HCT116 (cell line): ENCODE measurements around the gene SYF2. TPM values are rescaled to one million over a fixed set of nuclear protein-coding genes. Genes with fewer than 3 reads are reported as not detected.

Source experiments
- ATAC-seq: fragments of 200-7000 bp; cut with Tn5 transposase; 2 replicates; pipeline ENCODE4 v1.9.1; 2020; ENCODE audit warnings: mild to moderate bottlenecking, moderate library complexity
- BruUV-seq: library from RNA; stranded (reverse); fragments of 400-500 nt; replicated peaks from 2 replicates; lab custom pipeline; 2021; lab: Mats Ljungman, UMichigan
- CTCF ChIA-PET: fragments of 300-600 bp; sonication (Branson Sonifier 250); formaldehyde crosslinking; loops from one replicate; lab custom pipeline; 2021; ENCODE audit warnings: antibody characterized with exemption; lab: Charles Lee
- POLR2A ChIA-PET: fragments of 300-600, 350-600 bp; sonication (Branson Sonifier 250); formaldehyde crosslinking; loops from one replicate; lab custom pipeline; 2021; ENCODE audit warnings: antibody characterized with exemption; lab: Charles Lee
- RAD21 ChIA-PET, 2 experiments: fragments of 300-600 bp; sonication (Branson Sonifier 250); formaldehyde crosslinking; loops; one replicate each; lab custom pipeline; 2023; ENCODE audit warnings: low total read pairs in 2 of 2; ENCODE audit not compliant: uncharacterized antibody in 2 of 2, unreplicated experiment in 2 of 2, low non-redundant PET in 1 of 2; lab: Charles Lee
- DNase-seq: peaks from one replicate; pipeline ENCODE4 v3.0.0-alpha.2; 2010; ENCODE audit warnings: low read depth, low spot score
- H2AFZ ChIP-seq: fragments of 200-600 bp; shearing (Covaris generic), sonication (generic); 2 replicates; pipeline ENCODE4 v1.6.1; 2017; ENCODE audit warnings: low read depth, mixed run types, mixed read lengths, antibody characterized with exemption, low read length; ENCODE audit not compliant: poor library complexity, severe bottlenecking
- H3K27ac ChIP-seq: 2 replicates; pipeline ENCODE4 v1.5.1; 2012; ENCODE audit warnings: low read depth, low read length
- H3K27me3 ChIP-seq: fragments of 200-600 bp; sonication (generic); 2 replicates; pipeline ENCODE4 v1.6.1; 2016; ENCODE audit warnings: mixed run types, low read length, mixed read lengths; ENCODE audit not compliant: insufficient read depth
- H3K36me3 ChIP-seq, 2 experiments: fragments of 200-500 bp in 1 of 2; fragments of 200-600 bp in 1 of 2; sonication (Bioruptor generic) in 1 of 2; sonication (generic) in 1 of 2; 2 replicates each; pipeline versions ENCODE4 v1.5.1 to v1.6.1; 2014 to 2016; ENCODE audit warnings: low read length in 2 of 2, inconsistent platforms in 1 of 2, mixed read lengths in 1 of 2, mixed run types in 1 of 2; ENCODE audit not compliant: insufficient read depth in 2 of 2, control insufficient read depth in 1 of 2
- H3K4me1 ChIP-seq, 2 experiments: fragments of 200-600 bp in 1 of 2; sonication (generic) in 1 of 2; 2 replicates each; pipeline versions ENCODE4 v1.5.1 to v1.6.1; 2012 to 2017; ENCODE audit warnings: low read length in 2 of 2, inconsistent platforms in 1 of 2, mild to moderate bottlenecking in 1 of 2, mixed read lengths in 1 of 2, mixed run types in 1 of 2, moderate library complexity in 1 of 2; ENCODE audit not compliant: insufficient read depth in 2 of 2, control insufficient read depth in 1 of 2
- H3K4me2 ChIP-seq: fragments of 200-600 bp; sonication (generic); 2 replicates; pipeline ENCODE4 v1.6.1; 2017; ENCODE audit warnings: mixed run types, low read length, mixed read lengths
- H3K4me3 ChIP-seq, 2 experiments: fragments of 200-600 bp in 1 of 2; sonication (generic) in 1 of 2; replicated peaks in 1 of 2; 2 replicates each; pipeline ENCODE4 v1.5.1; 2011 to 2016; ENCODE audit warnings: low read length in 2 of 2, control low read depth in 1 of 2, low read depth in 1 of 2, mild to moderate bottlenecking in 1 of 2, mixed read lengths in 1 of 2, mixed run types in 1 of 2
- H3K79me2 ChIP-seq: fragments of 200-600 bp; sonication (generic); 2 replicates; pipeline ENCODE4 v1.6.1; 2017; ENCODE audit warnings: mild to moderate bottlenecking, mixed run types, low read length, moderate library complexity, mixed read lengths; ENCODE audit not compliant: insufficient read depth
- H3K9ac ChIP-seq: fragments of 200-600 bp; sonication (generic); 2 replicates; pipeline ENCODE4 v1.6.1; 2016; ENCODE audit warnings: low read length, mixed read lengths
- H3K9me2 ChIP-seq: fragments of 200-600 bp; sonication (generic), shearing (Covaris generic); 2 replicates; pipeline ENCODE4 v1.6.1; 2017; ENCODE audit warnings: mixed run types, mild to moderate bottlenecking, moderate library complexity; ENCODE audit not compliant: insufficient read depth
- H3K9me3 ChIP-seq, 2 experiments: fragments of 200-500 bp in 1 of 2; fragments of 200-600 bp in 1 of 2; sonication (Bioruptor generic) in 1 of 2; sonication (generic) in 1 of 2; 2 replicates each; pipeline ENCODE4 v1.6.1; 2014 to 2017; ENCODE audit warnings: low read length in 2 of 2, mixed read lengths in 2 of 2, inconsistent platforms in 1 of 2, low read depth in 1 of 2, mild to moderate bottlenecking in 1 of 2, mixed run types in 1 of 2, moderate library complexity in 1 of 2; ENCODE audit not compliant: control insufficient read depth in 1 of 2, insufficient read depth in 1 of 2
- H4K20me1 ChIP-seq: fragments of 200-600 bp; sonication (generic), shearing (Covaris generic); 2 replicates; pipeline ENCODE4 v1.6.1; 2017; ENCODE audit warnings: mixed run types, mild to moderate bottlenecking, moderate library complexity; ENCODE audit not compliant: insufficient read depth
- ATF3 ChIP-seq: IDR thresholded peaks from 2 replicates; pipeline ENCODE4 v1.6.1; 2012
- CBX3 ChIP-seq: IDR thresholded peaks from 2 replicates; pipeline ENCODE4 v1.6.1; 2012; ENCODE audit warnings: low read depth
- CEBPB ChIP-seq: IDR thresholded peaks from 2 replicates; pipeline ENCODE4 v1.6.1; 2012; ENCODE audit warnings: low read depth
- CTCF ChIP-seq, 3 experiments: fragments of 200-600 bp in 1 of 3; sonication (generic) in 1 of 3; IDR thresholded peaks in 2 of 3; conservative IDR thresholded peaks in 1 of 3; 2 replicates each; pipeline ENCODE4 v1.5.1; 2012 to 2017; ENCODE audit warnings: low read depth in 2 of 3, low read length in 2 of 3, antibody characterized with exemption in 1 of 3, borderline replicate concordance in 1 of 3, control low read depth in 1 of 3, mild to moderate bottlenecking in 1 of 3, mixed read lengths in 1 of 3, mixed run types in 1 of 3, moderate library complexity in 1 of 3; ENCODE audit not compliant: insufficient read depth in 1 of 3
- EGR1 ChIP-seq: IDR thresholded peaks from 2 replicates; pipeline ENCODE4 v1.6.1; 2012; ENCODE audit warnings: low read depth
- ELF1 ChIP-seq: IDR thresholded peaks from 2 replicates; pipeline ENCODE4 v1.6.1; 2012; ENCODE audit warnings: low read depth, borderline replicate concordance
- EZH2phosphoT487 ChIP-seq: fragments of 200-600 bp; IDR thresholded peaks from 2 replicates; pipeline ENCODE4 v1.6.1; 2018; ENCODE audit warnings: antibody characterized with exemption, borderline replicate concordance
- JUND ChIP-seq: IDR thresholded peaks from 2 replicates; pipeline ENCODE4 v1.6.1; 2012
- MAX ChIP-seq: IDR thresholded peaks from 2 replicates; pipeline ENCODE4 v1.6.1; 2012
- POLR2A ChIP-seq: IDR thresholded peaks from 2 replicates; pipeline ENCODE4 v1.7.0; 2011; ENCODE audit warnings: borderline replicate concordance; ENCODE audit not compliant: insufficient read depth, insufficient read length; ENCODE audit errors: extremely low read depth
- RAD21 ChIP-seq: IDR thresholded peaks from 2 replicates; pipeline ENCODE4 v1.6.1; 2012; ENCODE audit warnings: low read depth, mild to moderate bottlenecking
- YY1 ChIP-seq: IDR thresholded peaks from 2 replicates; pipeline ENCODE4 v1.6.1; 2011; ENCODE audit warnings: low read length, low read depth, moderate library complexity, mild to moderate bottlenecking; ENCODE audit not compliant: insufficient replicate concordance; ENCODE audit errors: extremely low read depth
- ZNF274 ChIP-seq: fragments of 200-500 bp; sonication (Bioruptor generic); IDR thresholded peaks from 2 replicates; pipeline ENCODE4 v1.6.1; 2014; ENCODE audit warnings: mild to moderate bottlenecking, low read depth, low read length, inconsistent platforms
- intact Hi-C: fragments of 100-400 bp; cut with micrococcal nuclease; formaldehyde crosslinking; loops from 2 replicates; pipeline ENCODE4 v1.10.0; 2022
- total RNA-seq: library from RNA; stranded (reverse); gene quantifications from one replicate; pipeline ENCODE4 v1.2.1, GENCODE V29; 2021; ENCODE audit not compliant: unreplicated experiment
- TF ChIP-seq, protein P1 (sequence below): IDR thresholded peaks from 2 replicates; pipeline ENCODE4 v1.6.1; 2012; ENCODE audit warnings: low read depth

Gene SYF2
- total RNA-seq, 1 experiment from 2014 or later = 40.4 TPM

DNA sequence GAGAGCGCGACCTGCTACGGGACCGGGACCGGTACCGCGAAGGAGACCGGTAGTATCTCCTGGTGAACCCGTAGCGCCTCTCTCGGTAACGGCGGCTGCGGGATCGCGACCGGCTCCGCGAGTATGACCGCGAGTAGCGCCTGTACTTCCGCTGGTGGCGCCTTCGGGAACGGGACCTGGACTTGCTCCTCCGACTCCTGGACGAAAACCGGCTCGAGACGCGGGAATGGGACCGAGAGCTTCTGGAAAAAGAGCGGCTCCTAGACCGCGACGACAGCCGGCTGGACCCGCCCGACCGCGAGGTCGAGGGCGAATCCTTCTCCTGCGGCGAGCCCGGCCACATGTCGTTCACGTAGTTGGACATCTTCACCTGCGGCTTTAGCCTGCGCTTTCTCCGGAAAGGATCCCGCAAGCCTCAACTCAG lies 14.3 kb upstream of the SYF2 start:
- Histone ChIP-seq H3K27ac (peak overlapping the region; percentile 97), H3K36me3 (peaks cover 18 to 34% of the 10 kb centered on the region in 2 experiments), H3K9ac (peak overlapping the region; percentile 93), H3K9me3 (no peaks in the 10 kb centered on the region), H4K20me1 (peaks cover 17% of the 10 kb centered on the region; the same call in 1 of the 2 replicates), H3K79me2 (peaks cover 55% of the 10 kb centered on the region), H3K4me3 (peak overlapping the region; percentile 93 to 98), H3K4me2 (peak overlapping the region; percentile 96), H3K4me1 (peaks cover 13 to 17% of the 10 kb centered on the region in 2 experiments), H3K27me3 (no peaks in the 10 kb centered on the region), H2AFZ (no peak overlapping the region), H3K9me2 (no peaks in the 10 kb centered on the region)
- DNase-seq = no peak
- TF ChIP-seq CBX3 (no peak), JUND (no peak), ATF3 (no peak), EZH2phosphoT487 (no peak), POLR2A (no peak), CTCF (IDR thresholded peaks at IDR 0.05 in 2 of 3, conservative IDR thresholded peaks at IDR 0.05 in 1 of 3; ENCODE audit: borderline replicate concordance in 1 of 3, insufficient read depth in 1 of 3, low read depth in 2 of 3, low read length in 2 of 3) (no peak), ZNF274 (no peak), EGR1 (no peak), MAX (no peak), YY1 (no peak), ELF1 (no peak), CEBPB (no peak), RAD21 (no peak)
- TF ChIP-seq, protein P1, sequence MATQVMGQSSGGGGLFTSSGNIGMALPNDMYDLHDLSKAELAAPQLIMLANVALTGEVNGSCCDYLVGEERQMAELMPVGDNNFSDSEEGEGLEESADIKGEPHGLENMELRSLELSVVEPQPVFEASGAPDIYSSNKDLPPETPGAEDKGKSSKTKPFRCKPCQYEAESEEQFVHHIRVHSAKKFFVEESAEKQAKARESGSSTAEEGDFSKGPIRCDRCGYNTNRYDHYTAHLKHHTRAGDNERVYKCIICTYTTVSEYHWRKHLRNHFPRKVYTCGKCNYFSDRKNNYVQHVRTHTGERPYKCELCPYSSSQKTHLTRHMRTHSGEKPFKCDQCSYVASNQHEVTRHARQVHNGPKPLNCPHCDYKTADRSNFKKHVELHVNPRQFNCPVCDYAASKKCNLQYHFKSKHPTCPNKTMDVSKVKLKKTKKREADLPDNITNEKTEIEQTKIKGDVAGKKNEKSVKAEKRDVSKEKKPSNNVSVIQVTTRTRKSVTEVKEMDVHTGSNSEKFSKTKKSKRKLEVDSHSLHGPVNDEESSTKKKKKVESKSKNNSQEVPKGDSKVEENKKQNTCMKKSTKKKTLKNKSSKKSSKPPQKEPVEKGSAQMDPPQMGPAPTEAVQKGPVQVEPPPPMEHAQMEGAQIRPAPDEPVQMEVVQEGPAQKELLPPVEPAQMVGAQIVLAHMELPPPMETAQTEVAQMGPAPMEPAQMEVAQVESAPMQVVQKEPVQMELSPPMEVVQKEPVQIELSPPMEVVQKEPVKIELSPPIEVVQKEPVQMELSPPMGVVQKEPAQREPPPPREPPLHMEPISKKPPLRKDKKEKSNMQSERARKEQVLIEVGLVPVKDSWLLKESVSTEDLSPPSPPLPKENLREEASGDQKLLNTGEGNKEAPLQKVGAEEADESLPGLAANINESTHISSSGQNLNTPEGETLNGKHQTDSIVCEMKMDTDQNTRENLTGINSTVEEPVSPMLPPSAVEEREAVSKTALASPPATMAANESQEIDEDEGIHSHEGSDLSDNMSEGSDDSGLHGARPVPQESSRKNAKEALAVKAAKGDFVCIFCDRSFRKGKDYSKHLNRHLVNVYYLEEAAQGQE = no peak
- RAD21 ChIA-PET = no interaction called here
- peak; percentile 4 for ATAC-seq
- CTCF ChIA-PET = no interaction called here
- POLR2A ChIA-PET = interaction anchor here (1.0 kb wide), 2 partner anchors 13 to 14 kb away, joined by 8 to 25 read pairs; partner anchors contain the start of gene SYF2
- BruUV-seq = no TSS peak
- intact Hi-C loops = loop anchor here (5.0 kb wide), 1 partner anchor 96 kb away; no protein-coding TSS in a partner anchor
